Measurements from ENCODE around the gene KIZ. TPM values are rescaled to one million over a fixed set of nuclear protein-coding genes. Genes with fewer than 3 reads are reported as not detected.

The KIZ gene
- total and polyA plus RNA-seq, 2 donors (not counting 1 experiment from before 2014, with no cell fraction given), result 19.7 to 40.4 TPM

- no peak overlapping the region for H3K27ac Mint-ChIP-seq
- 82% methylated on average over 2 of the region's 2 CpGs for WGBS (ENCODE audit: insufficient coverage)
- H3K4me3 ChIP-seq (ENCODE audit: control extremely low read depth in 1 of 5, extremely low read depth in 1 of 5, insufficient read depth in 1 of 5, low read depth in 2 of 5, low read length in 4 of 5), result no peak overlapping the region
- peaks cover 3% of the 10 kb centered on the region for H3K9me3 Mint-ChIP-seq (ENCODE audit: insufficient read depth)
- H3K4me3 Mint-ChIP-seq, result no peak overlapping the region
- no peaks in the 10 kb centered on the region for H3K4me1 ChIP-seq (ENCODE audit: control insufficient read depth in 2 of 2, insufficient read depth in 2 of 2, low read length in 2 of 2)
- DNase-seq, result no peak
- H3K9ac ChIP-seq (ENCODE audit: low read length), result no peak overlapping the region
- no peak overlapping the region for H3K4me2 ChIP-seq (replicated peaks; ENCODE audit: low read depth, low read length, poor library complexity, severe bottlenecking)
- H3K79me2 ChIP-seq (ENCODE audit: control insufficient read depth, insufficient read depth, low read length), result no peaks in the 10 kb centered on the region
- CTCF ChIA-PET, result no interaction called here
- TF ChIP-seq CTCF (IDR thresholded peaks at IDR 0.05), result no peak
- TF ChIP-seq EZH2 (IDR thresholded peaks at IDR 0.05; ENCODE audit: borderline replicate concordance, insufficient read depth, low read depth, low read length, poor library complexity, severe bottlenecking), result no peak
- intact Hi-C loops (cut with micrococcal nuclease), result no loop called here
- peaks cover 27% of the 10 kb centered on the region for H3K27me3 Mint-ChIP-seq
- no peaks in the 10 kb centered on the region for H3K9me3 ChIP-seq (ENCODE audit: control extremely low read depth in 1 of 3, control insufficient read depth in 2 of 3, insufficient read depth in 1 of 3, low read length in 2 of 3)
- H3K27me3 ChIP-seq (replicated peaks in 1 of 4; ENCODE audit: control extremely low read depth in 1 of 4, control insufficient read depth in 3 of 4, insufficient read depth in 4 of 4, low read length in 3 of 4), result peaks cover 0 to 11% (median 0%) of the 10 kb centered on the region in 4 experiments
- no peaks in the 10 kb centered on the region for H3K36me3 ChIP-seq (replicated peaks in 1 of 2; ENCODE audit: control extremely low read depth in 1 of 2, control insufficient read depth in 1 of 2, extremely low read depth in 1 of 2, insufficient read depth in 2 of 2, low read length in 1 of 2)
- H3K4me1 Mint-ChIP-seq, result peaks cover 2% of the 10 kb centered on the region
- no peak for ATAC-seq (ENCODE audit: low read depth)
- no peaks in the 10 kb centered on the region for H4K20me1 ChIP-seq (ENCODE audit: control insufficient read depth, insufficient read depth, low read length, poor library complexity, severe bottlenecking)
- POLR2A ChIA-PET, result no interaction called here
- H2AFZ ChIP-seq (ENCODE audit: insufficient read depth, low read depth, low read length, poor library complexity, severe bottlenecking), result no peak overlapping the region
- no peak overlapping the region for H3K27ac ChIP-seq (ENCODE audit: low read length in 2 of 2)
Observed at GRCh38 chr20:21278829-21279228, 152.9 kb downstream of the KIZ start.

GRCh38 chr20:21279706-21280521 lies 154.0 kb downstream of the KIZ start:
- no peak overlapping the region for H2AFZ ChIP-seq (ENCODE audit: insufficient read depth, low read depth, low read length, poor library complexity, severe bottlenecking)
- peaks cover 0 to 4% (median 0%) of the 10 kb centered on the region in 4 experiments for H3K27me3 ChIP-seq (replicated peaks in 1 of 4; ENCODE audit: control extremely low read depth in 1 of 4, control insufficient read depth in 3 of 4, insufficient read depth in 4 of 4, low read length in 3 of 4)
- Mint-ChIP-seq H3K4me3 (no peak overlapping the region), H3K4me1 (peaks cover 2% of the 10 kb centered on the region), H3K9me3 (ENCODE audit: insufficient read depth) (peaks cover 3% of the 10 kb centered on the region), H3K27me3 (peaks cover 19% of the 10 kb centered on the region), H3K27ac (no peak overlapping the region)
- no peaks in the 10 kb centered on the region for H3K79me2 ChIP-seq (ENCODE audit: control insufficient read depth, insufficient read depth, low read length)
- ChIA-PET POLR2A (no interaction called here), CTCF (no interaction called here)
- no peak for TF ChIP-seq CTCF (IDR thresholded peaks at IDR 0.05)
- TF ChIP-seq EZH2 (IDR thresholded peaks at IDR 0.05; ENCODE audit: borderline replicate concordance, insufficient read depth, low read depth, low read length, poor library complexity, severe bottlenecking), result no peak
- 81% methylated on average over 4 of the region's 7 CpGs for WGBS (ENCODE audit: insufficient coverage)
- intact Hi-C loops (cut with micrococcal nuclease), result no loop called here
- H3K4me3 ChIP-seq (ENCODE audit: control extremely low read depth in 1 of 5, extremely low read depth in 1 of 5, insufficient read depth in 1 of 5, low read depth in 2 of 5, low read length in 4 of 5), result no peak overlapping the region
- no peaks in the 10 kb centered on the region for H3K36me3 ChIP-seq (replicated peaks in 1 of 2; ENCODE audit: control extremely low read depth in 1 of 2, control insufficient read depth in 1 of 2, extremely low read depth in 1 of 2, insufficient read depth in 2 of 2, low read length in 1 of 2)
- H3K27ac ChIP-seq (ENCODE audit: low read length in 2 of 2), result no peak overlapping the region
- H3K9me3 ChIP-seq (ENCODE audit: control extremely low read depth in 1 of 3, control insufficient read depth in 2 of 3, insufficient read depth in 1 of 3, low read length in 2 of 3), result no peaks in the 10 kb centered on the region
- DNase-seq (no peak), ATAC-seq (ENCODE audit: low read depth) (no peak)
- H4K20me1 ChIP-seq (ENCODE audit: control insufficient read depth, insufficient read depth, low read length, poor library complexity, severe bottlenecking), result no peaks in the 10 kb centered on the region
- H3K4me2 ChIP-seq (replicated peaks; ENCODE audit: low read depth, low read length, poor library complexity, severe bottlenecking), result no peak overlapping the region
- no peak overlapping the region for H3K9ac ChIP-seq (ENCODE audit: low read length)
- H3K4me1 ChIP-seq (ENCODE audit: control insufficient read depth in 2 of 2, insufficient read depth in 2 of 2, low read length in 2 of 2), result no peaks in the 10 kb centered on the region
